Mammary epithelial cell (primary cell): Measurements from ENCODE around the gene GRIA3.

Source experiments
- CTCF ChIP-seq, 2 donors: IDR thresholded peaks in 1 of 2; conservative IDR thresholded peaks in 1 of 2; 2 replicates each; pipeline ENCODE4 v1.5.1; 2011 to 2012; ENCODE audit warnings: inconsistent platforms in 2 of 2, low read length in 2 of 2, mild to moderate bottlenecking in 2 of 2, control low read depth in 1 of 2, low read depth in 1 of 2; ENCODE audit not compliant: insufficient read depth in 1 of 2; ENCODE audit errors: extremely low read depth in 1 of 2
- EZH2 ChIP-seq: IDR thresholded peaks from 2 replicates; pipeline ENCODE4 v1.6.1; 2012; ENCODE audit warnings: low read length, inconsistent platforms, borderline replicate concordance

- TF ChIP-seq EZH2 (no peak), CTCF (conservative IDR thresholded peaks at IDR 0.05 in 1 of 2, IDR thresholded peaks at IDR 0.05 in 1 of 2; ENCODE audit: extremely low read depth in 1 of 2, insufficient read depth in 1 of 2, low read depth in 1 of 2, low read length in 2 of 2) (no peak)
Measured at GRCh38 chrX:123223409-123223808, 39.3 kb downstream of the GRIA3 start.
